VCaP (cell line): ENCODE data around the gene HSF2.

ENCODE experiments used
- H3K27ac ChIP-seq: fragments of 450-650 bp; 2 replicates; pipeline ENCODE4 v1.5.1; 2017
- CTCF ChIP-seq: fragments of 450-650 bp; conservative IDR thresholded peaks from 2 replicates; pipeline ENCODE4 v1.5.1; 2017; ENCODE audit warnings: mild to moderate bottlenecking, moderate library complexity

Gene HSF2

GRCh38 chr6:122399348-122400120 lies at the start of gene HSF2:
TSS of gene HSF2 (plus strand) at chr6:122399652. CDS start at chr6:122399738, 86 bp downstream.
- peak within 1 kb of the TSS; percentile 83 for H3K27ac ChIP-seq
- peak; percentile 29 for TF ChIP-seq CTCF

DNA sequence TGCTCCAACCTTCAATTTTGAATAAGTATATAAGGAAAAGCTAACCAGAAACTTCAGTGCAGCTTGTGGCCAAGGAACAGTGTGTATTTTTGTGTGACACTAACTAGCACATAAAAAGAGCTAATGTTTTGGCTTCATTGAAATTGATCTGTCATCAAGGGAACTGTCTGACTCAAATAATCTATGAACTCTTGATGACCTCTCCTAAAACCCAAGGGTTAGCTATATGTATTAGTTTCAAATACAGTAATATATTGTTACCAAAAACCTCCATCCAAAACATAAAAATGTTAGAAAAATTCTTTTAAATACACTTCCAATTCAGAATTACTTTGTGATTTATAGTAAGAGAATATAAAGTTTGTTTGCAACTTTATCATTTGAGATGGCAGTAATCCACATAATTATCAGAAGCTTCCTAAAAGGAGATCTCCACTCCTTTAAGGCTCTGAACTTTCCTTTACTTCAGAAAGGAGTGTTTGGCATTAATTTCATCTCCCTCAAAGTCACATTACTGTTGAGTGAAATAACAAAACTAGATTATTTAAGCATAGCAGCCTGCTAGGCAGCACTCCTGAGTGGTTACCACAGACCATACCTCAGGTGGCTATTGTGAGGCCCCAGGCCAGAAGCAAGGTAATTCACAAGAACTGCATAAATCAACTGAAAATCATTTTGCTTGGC lies 46.3 kb upstream of the HSF2 start:
- H3K27ac ChIP-seq = no peak overlapping the region
- no peak for TF ChIP-seq CTCF

- TF ChIP-seq CTCF = no peak
- no peak overlapping the region for H3K27ac ChIP-seq
These were observed 38.6 kb upstream of the HSF2 start for GRCh38 chr6:122360809-122361208.

DNA sequence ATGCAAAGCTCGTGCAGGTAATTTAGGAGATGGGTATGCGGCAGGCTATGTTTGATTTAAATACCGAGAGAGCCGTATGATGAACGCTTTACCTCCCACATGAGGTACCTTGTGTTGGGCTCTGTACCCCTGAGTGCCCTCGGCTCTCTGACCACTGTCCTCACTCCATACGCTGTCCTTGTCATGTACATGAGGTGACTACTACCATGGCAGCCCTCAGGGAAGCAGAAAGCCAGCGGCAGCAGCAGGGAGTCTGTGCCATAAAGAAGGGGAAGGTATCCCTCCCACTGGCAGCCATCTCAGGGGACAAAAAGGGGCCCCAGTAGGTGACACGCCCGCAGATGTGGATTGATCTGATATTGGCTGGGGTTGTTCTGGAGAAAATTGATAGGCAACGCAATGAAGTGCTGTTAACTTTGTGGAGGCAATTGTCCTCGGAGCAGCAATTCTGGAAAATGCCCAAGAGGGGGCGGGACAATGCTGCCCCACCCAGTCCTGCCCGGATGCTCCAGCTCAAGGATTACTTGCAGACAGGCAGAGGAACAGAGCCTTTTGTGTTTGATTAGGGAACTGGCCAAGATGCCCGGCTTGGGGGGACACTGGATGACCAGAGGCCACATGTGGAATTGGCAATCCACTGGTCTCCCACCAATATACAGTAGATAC lies 38.0 kb upstream of the HSF2 start:
- H3K27ac ChIP-seq = no peak overlapping the region
- TF ChIP-seq CTCF = no peak

GRCh38 chr6:122363769-122364483 lies 35.5 kb upstream of the HSF2 start:
- H3K27ac ChIP-seq = no peak overlapping the region
- no peak for TF ChIP-seq CTCF

DNA sequence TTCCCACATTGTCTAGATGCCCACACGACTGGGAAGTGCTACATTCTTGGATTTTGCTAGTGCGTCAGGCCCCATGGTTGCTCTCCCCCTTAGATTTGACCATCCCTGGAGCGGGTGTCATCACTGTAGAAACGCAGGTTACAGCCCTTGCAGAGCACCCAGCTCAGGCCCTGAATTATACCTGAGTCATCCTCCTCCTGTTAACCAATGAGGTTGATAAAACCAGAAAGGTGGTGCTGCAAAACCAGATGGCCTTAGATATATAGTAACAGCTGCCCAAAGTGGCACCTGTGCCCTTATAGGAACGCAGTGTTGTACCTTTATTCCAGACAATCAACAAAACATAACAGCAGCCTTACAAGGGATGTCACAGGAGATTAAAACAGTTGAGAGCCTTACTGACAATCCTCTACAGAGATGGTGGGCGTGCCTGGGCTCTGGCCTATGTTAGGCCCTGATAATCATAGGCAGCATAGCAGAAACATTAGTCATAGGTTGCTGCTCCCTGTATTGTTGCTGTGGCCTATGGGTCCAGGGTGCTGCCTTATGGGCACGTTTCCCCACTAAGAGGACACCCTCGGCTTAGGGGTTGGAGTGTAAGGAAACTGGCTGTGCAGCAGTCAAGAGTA lies 33.6 kb upstream of the HSF2 start:
- no peak for TF ChIP-seq CTCF

More for the DNA sequence above, 33.6 kb upstream of the HSF2 start:
- no peak overlapping the region for H3K27ac ChIP-seq
